Left lung (tissue), 10 donors: ENCODE measurements around the gene P2RY13. TPM values are rescaled to one million over a fixed set of nuclear protein-coding genes. Genes with fewer than 3 reads are reported as not detected.

Source experiments
- ATAC-seq: fragments of 200-7000 bp; cut with Tn5 transposase; one replicate; pipeline ENCODE4 v1.9.1; 2020; ENCODE audit warnings: moderate library complexity
- DNase-seq, 4 donors: peaks; one replicate each; pipeline ENCODE4 v3.0.0-alpha.2; 2013 to 2020
- H3K27ac ChIP-seq, 2 donors: fragments of 200-600 bp; sonication (generic) in 1 of 2; one replicate each; pipeline versions ENCODE4 v1.5.0 to v1.8.0; 2020 to 2021
- H3K27me3 ChIP-seq, 2 donors: fragments of 200-600 bp; sonication (generic) in 1 of 2; one replicate each; pipeline versions ENCODE4 v1.5.0 to v1.8.0; 2020 to 2021
- H3K36me3 ChIP-seq, 2 donors: fragments of 200-600 bp; sonication (generic) in 1 of 2; one replicate each; pipeline versions ENCODE4 v1.5.0 to v1.8.0; 2020 to 2021
- H3K4me1 ChIP-seq, 2 donors: fragments of 200-600 bp; one replicate each; pipeline ENCODE4 v1.8.0; 2021
- H3K4me3 ChIP-seq, 2 donors: fragments of 200-600 bp; sonication (generic) in 1 of 2; one replicate each; pipeline versions ENCODE4 v1.5.0 to v1.8.0; 2020 to 2021; ENCODE audit warnings: mild to moderate bottlenecking in 1 of 2
- H3K9me3 ChIP-seq, 2 donors: fragments of 200-600 bp; sonication (generic) in 1 of 2; one replicate each; pipeline versions ENCODE4 v1.5.0 to v1.8.0; 2020 to 2021
- CTCF ChIP-seq, 2 donors: fragments of 200-600 bp; sonication (generic) in 1 of 2; IDR thresholded peaks; one replicate each; pipeline versions ENCODE4 v1.5.0 to v1.8.0; 2021; ENCODE audit warnings: antibody characterized with exemption in 2 of 2
- intact Hi-C, 2 donors: fragments of 100-400 bp; cut with DNase I; formaldehyde crosslinking; loops; one replicate each; pipeline versions ENCODE4 v1.11.2 to v1.14.2; 2022
- polyA plus RNA-seq, 6 donors: library from polyadenylated mRNA; unstranded; fragments of 120-200 nt; gene quantifications; one replicate each; pipeline ENCODE4 v1.2.1, GENCODE V29; 2013; ENCODE audit not compliant: insufficient read length in 6 of 6
- total RNA-seq, 2 donors: library from RNA; stranded (reverse); fragmentation: NEBNext Ultra II Directional; extraction: Animal tissue kit (Norgen Biotek cat#: 25700); gene quantifications; one replicate each; pipeline ENCODE4 v1.2.1, GENCODE V29; 2021
- donor health status: DM: no; HTN: yes; CAD: no.
- donor health status: DM: no; HTN: no; CAD: no.

Gene P2RY13
- total and polyA plus RNA-seq, 8 donors: 0.83 to 16.4 (median 1.5) TPM

GRCh38 chr3:151315136-151315535 is 14.2 kb downstream of the P2RY13 start:
- H3K27me3 ChIP-seq: no peaks in the 10 kb centered on the region
- intact Hi-C loops: no loop called here
- no peaks in the 10 kb centered on the region for H3K9me3 ChIP-seq
- H3K4me3 ChIP-seq: no peak overlapping the region
- H3K36me3 ChIP-seq: no peaks in the 10 kb centered on the region
- no peak for ATAC-seq
- peaks cover 0 to 19% of the 10 kb centered on the region in 2 donors for H3K4me1 ChIP-seq
- DNase-seq: no peak
- TF ChIP-seq CTCF (IDR thresholded peaks at IDR 0.05): no peak
- no peak overlapping the region for H3K27ac ChIP-seq

GRCh38 chr3:151314593-151314992 is 14.8 kb downstream of the P2RY13 start:
- Histone ChIP-seq H3K27me3 (no peaks in the 10 kb centered on the region), H3K27ac (no peak overlapping the region), H3K9me3 (no peaks in the 10 kb centered on the region), H3K4me3 (no peak overlapping the region), H3K36me3 (no peaks in the 10 kb centered on the region), H3K4me1 (peaks cover 0 to 14% of the 10 kb centered on the region in 2 donors)
- no peak for ATAC-seq
- intact Hi-C loops: no loop called here
- no peak for TF ChIP-seq CTCF (IDR thresholded peaks at IDR 0.05)
- no peak for DNase-seq

GRCh38 chr3:151314137-151314536 is 15.2 kb downstream of the P2RY13 start:
- no peaks in the 10 kb centered on the region for H3K9me3 ChIP-seq
- no peak for ATAC-seq
- no peaks in the 10 kb centered on the region for H3K27me3 ChIP-seq
- H3K4me1 ChIP-seq: peaks cover 0 to 12% of the 10 kb centered on the region in 2 donors
- H3K27ac ChIP-seq: no peak overlapping the region
- DNase-seq: no peak
- intact Hi-C loops: no loop called here
- H3K36me3 ChIP-seq: no peaks in the 10 kb centered on the region
- no peak for TF ChIP-seq CTCF (IDR thresholded peaks at IDR 0.05)
- no peak overlapping the region for H3K4me3 ChIP-seq

- no peak overlapping the region for H3K27ac ChIP-seq
- ATAC-seq (peak; percentile 20), DNase-seq (no peak)
- no peaks in the 10 kb centered on the region for H3K9me3 ChIP-seq
- no peak for TF ChIP-seq CTCF (IDR thresholded peaks at IDR 0.05)
- no peaks in the 10 kb centered on the region for H3K27me3 ChIP-seq
- no peak overlapping the region for H3K4me3 ChIP-seq
- H3K4me1 ChIP-seq: no peaks in the 10 kb centered on the region
- intact Hi-C loops: no loop called here
- H3K36me3 ChIP-seq: no peaks in the 10 kb centered on the region
Measured at GRCh38 chr3:151312972-151313371, 16.4 kb downstream of the P2RY13 start.

GRCh38 chr3:151309566-151309965 is 19.8 kb downstream of the P2RY13 start:
- ATAC-seq: no peak
- no peaks in the 10 kb centered on the region for H3K27me3 ChIP-seq
- H3K36me3 ChIP-seq: no peaks in the 10 kb centered on the region
- H3K9me3 ChIP-seq: no peaks in the 10 kb centered on the region
- no peak for DNase-seq
- TF ChIP-seq CTCF (IDR thresholded peaks at IDR 0.05): no peak
- intact Hi-C loops: no loop called here
- peaks cover 0 to 2% of the 10 kb centered on the region in 2 donors for H3K4me1 ChIP-seq
- no peak overlapping the region for H3K27ac ChIP-seq
- H3K4me3 ChIP-seq: no peak overlapping the region
